Panc1 (cell line): ENCODE data around the gene APOBEC2. TPM values are rescaled to one million over a fixed set of nuclear protein-coding genes. Genes with fewer than 3 reads are reported as not detected.
"Not testable (repeated sequence)": the region's sequence is repeated elsewhere in the genome, so short reads cannot be mapped to it uniquely, and the experiment has no call there.

Source experiments
- ATAC-seq: fragments of 200-7000 bp; cut with Tn5 transposase; 2 replicates; pipeline ENCODE4 v1.9.1; 2020; ENCODE audit warnings: mild to moderate bottlenecking, moderate library complexity
- Bru-seq: library from RNA; stranded (reverse); fragments of 400-500 nt; gene quantifications from one replicate; lab custom pipeline; 2021; lab: Mats Ljungman, UMichigan
- BruChase-seq, 2 experiments: library from RNA; stranded (reverse); fragments of 400-500 nt; gene quantifications; one replicate each; lab custom pipeline; 2021; lab: Mats Ljungman, UMichigan
- BruUV-seq: library from RNA; stranded (reverse); fragments of 400-500 nt; replicated peaks from 2 replicates; lab custom pipeline; 2021; lab: Mats Ljungman, UMichigan
- CTCF ChIA-PET: fragments of 300-600 bp; sonication (Branson Sonifier 250); formaldehyde crosslinking; loops from one replicate; lab custom pipeline; 2022; ENCODE audit warnings: antibody characterized with exemption; lab: Charles Lee
- POLR2A ChIA-PET: fragments of 300-600 bp; sonication (Branson Sonifier 250); formaldehyde crosslinking; loops from one replicate; lab custom pipeline; 2022; ENCODE audit warnings: antibody characterized with exemption; lab: Charles Lee
- DNase-seq: peaks from one replicate; pipeline ENCODE4 v3.0.0-alpha.2; 2010; ENCODE audit warnings: low read depth, low spot score
- H3K27ac ChIP-seq: 2 replicates; pipeline ENCODE4 v1.5.1; 2011; ENCODE audit warnings: mild to moderate bottlenecking, low read length, inconsistent platforms
- H3K27me3 ChIP-seq: fragments of 200-500 bp; sonication (Bioruptor generic); 2 replicates; pipeline ENCODE4 v1.6.0; 2014; ENCODE audit warnings: low read length, inconsistent platforms; ENCODE audit not compliant: control insufficient read depth, insufficient read depth
- H3K36me3 ChIP-seq: fragments of 200-500 bp; sonication (Bioruptor generic); 2 replicates; pipeline ENCODE4 v1.5.1; 2014; ENCODE audit warnings: inconsistent platforms, mild to moderate bottlenecking, low read length, moderate library complexity; ENCODE audit not compliant: control insufficient read depth, insufficient read depth
- H3K4me1 ChIP-seq: 2 replicates; pipeline ENCODE4 v1.5.1; 2011; ENCODE audit warnings: inconsistent platforms, mild to moderate bottlenecking, low read length, moderate library complexity; ENCODE audit not compliant: control insufficient read depth, insufficient read depth
- H3K4me3 ChIP-seq, 2 experiments: 2 replicates each; pipeline ENCODE4 v1.5.1; 2011 to 2012; ENCODE audit warnings: low read depth in 2 of 2, low read length in 2 of 2, mild to moderate bottlenecking in 2 of 2, inconsistent platforms in 1 of 2, moderate library complexity in 1 of 2
- H3K9me3 ChIP-seq: fragments of 200-500 bp; sonication (Bioruptor generic); 2 replicates; pipeline ENCODE4 v1.5.1; 2014; ENCODE audit warnings: low read depth, mild to moderate bottlenecking, inconsistent platforms, low read length, moderate library complexity; ENCODE audit not compliant: control insufficient read depth, insufficient read depth
- POLR2AphosphoS5 ChIP-seq: IDR thresholded peaks from 2 replicates; pipeline ENCODE4 v1.6.1; 2012; ENCODE audit warnings: mild to moderate bottlenecking, low read depth, low read length, moderate library complexity
- SIN3A ChIP-seq: IDR thresholded peaks from 2 replicates; pipeline ENCODE4 v1.6.1; 2012; ENCODE audit warnings: low read depth, mild to moderate bottlenecking, low read length, moderate library complexity, borderline replicate concordance; ENCODE audit not compliant: insufficient read depth
- TCF7L2 ChIP-seq: IDR thresholded peaks from 2 replicates; pipeline ENCODE4 v1.6.1; 2011; ENCODE audit warnings: mild to moderate bottlenecking, low read depth, low read length, inconsistent platforms
- in situ Hi-C: cut with HindIII; loops from 2 replicates; pipeline ENCODE4 v1.10.0; 2016; ENCODE audit warnings: low sequenced_read_pairs, low pct_unique_long_range_greater_than_20kb
- intact Hi-C: fragments of 100-400 bp; cut with micrococcal nuclease; formaldehyde crosslinking; loops from one replicate; pipeline ENCODE4 v1.10.0; 2022; ENCODE audit not compliant: unreplicated experiment
- long read RNA-seq: library from polyadenylated mRNA; unstranded; transcript quantifications from one replicate; pipeline ENCODE4 v2.0.0, GENCODE V29; 2021; ENCODE audit not compliant: unreplicated experiment
- polyA plus RNA-seq: library from polyadenylated mRNA; unstranded; fragments of >200 nt; gene quantifications from one replicate; pipeline ENCODE4 v1.2.1, GENCODE V29; 2012; ENCODE audit warnings: missing spikeins; ENCODE audit not compliant: insufficient read length
- total RNA-seq: library from RNA; stranded (reverse); gene quantifications from one replicate; pipeline ENCODE4 v1.2.1, GENCODE V29; 2021; ENCODE audit not compliant: unreplicated experiment
- TF ChIP-seq, protein P1 (sequence below): fragments of 450-650 bp; IDR thresholded peaks from 2 replicates; pipeline ENCODE4 v1.5.1; 2017; ENCODE audit warnings: mild to moderate bottlenecking
- TF ChIP-seq, protein P2 (sequence below), 2 experiments: IDR thresholded peaks; 2 replicates each; pipeline ENCODE4 v1.6.1; 2011 to 2012; ENCODE audit warnings: low read depth in 2 of 2, control low read depth in 1 of 2, low read length in 1 of 2, mild to moderate bottlenecking in 1 of 2, moderate library complexity in 1 of 2; ENCODE audit not compliant: insufficient read depth in 1 of 2

Gene APOBEC2
- not detected for total RNA-seq
- not detected for polyA plus RNA-seq
- not detected for Bru-seq, nascent RNA
- BruChase-seq, experiment 1, labeled RNA remaining after a 2-hour chase, result not detected
- not detected for BruChase-seq, experiment 2, labeled RNA remaining after a 6-hour chase
- long read RNA-seq, partial matches to known transcripts, result 0 of 1 reads
- long read RNA-seq, other reads (novel, unspliced or antisense), result 1 of 1 reads

DNA sequence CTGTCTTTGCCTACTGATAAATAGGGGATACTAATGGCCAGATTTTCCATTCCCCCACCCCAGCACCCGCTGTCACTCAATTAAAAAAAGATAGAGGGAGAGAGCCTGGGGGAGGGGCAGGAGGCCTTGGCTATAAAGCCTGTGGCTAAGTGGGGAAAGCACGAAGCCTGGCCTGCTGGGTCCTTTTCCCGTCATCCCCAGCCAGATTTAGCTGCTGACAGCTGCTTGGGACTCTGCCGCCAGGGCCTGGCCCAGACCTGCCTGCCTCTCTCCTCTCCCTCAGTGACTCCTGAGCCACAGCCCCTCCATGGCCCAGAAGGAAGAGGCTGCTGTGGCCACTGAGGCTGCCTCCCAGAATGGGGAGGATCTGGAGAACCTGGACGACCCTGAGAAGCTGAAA, at the start of gene APOBEC2:
APOBEC2 (plus strand) TSS at position 162 of the 400 bp plus-strand sequence; CDS start at position 308, 146 bp downstream.
- ChIA-PET CTCF (no interaction called here), POLR2A (no interaction called here)
- Histone ChIP-seq H3K4me1 (no peaks in the 10 kb centered on the region), H3K27me3 (no peaks in the 10 kb centered on the region), H3K4me3 (no peak within 1 kb of the TSS), H3K9me3 (no peaks in the 10 kb centered on the region), H3K36me3 (no peaks in the 10 kb centered on the region), H3K27ac (no peak within 1 kb of the TSS)
- TF ChIP-seq POLR2AphosphoS5 (no peak), SIN3A (no peak), TCF7L2 (no peak)
- TF ChIP-seq, protein P1, sequence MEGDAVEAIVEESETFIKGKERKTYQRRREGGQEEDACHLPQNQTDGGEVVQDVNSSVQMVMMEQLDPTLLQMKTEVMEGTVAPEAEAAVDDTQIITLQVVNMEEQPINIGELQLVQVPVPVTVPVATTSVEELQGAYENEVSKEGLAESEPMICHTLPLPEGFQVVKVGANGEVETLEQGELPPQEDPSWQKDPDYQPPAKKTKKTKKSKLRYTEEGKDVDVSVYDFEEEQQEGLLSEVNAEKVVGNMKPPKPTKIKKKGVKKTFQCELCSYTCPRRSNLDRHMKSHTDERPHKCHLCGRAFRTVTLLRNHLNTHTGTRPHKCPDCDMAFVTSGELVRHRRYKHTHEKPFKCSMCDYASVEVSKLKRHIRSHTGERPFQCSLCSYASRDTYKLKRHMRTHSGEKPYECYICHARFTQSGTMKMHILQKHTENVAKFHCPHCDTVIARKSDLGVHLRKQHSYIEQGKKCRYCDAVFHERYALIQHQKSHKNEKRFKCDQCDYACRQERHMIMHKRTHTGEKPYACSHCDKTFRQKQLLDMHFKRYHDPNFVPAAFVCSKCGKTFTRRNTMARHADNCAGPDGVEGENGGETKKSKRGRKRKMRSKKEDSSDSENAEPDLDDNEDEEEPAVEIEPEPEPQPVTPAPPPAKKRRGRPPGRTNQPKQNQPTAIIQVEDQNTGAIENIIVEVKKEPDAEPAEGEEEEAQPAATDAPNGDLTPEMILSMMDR, result no peak
- TF ChIP-seq, protein P2, sequence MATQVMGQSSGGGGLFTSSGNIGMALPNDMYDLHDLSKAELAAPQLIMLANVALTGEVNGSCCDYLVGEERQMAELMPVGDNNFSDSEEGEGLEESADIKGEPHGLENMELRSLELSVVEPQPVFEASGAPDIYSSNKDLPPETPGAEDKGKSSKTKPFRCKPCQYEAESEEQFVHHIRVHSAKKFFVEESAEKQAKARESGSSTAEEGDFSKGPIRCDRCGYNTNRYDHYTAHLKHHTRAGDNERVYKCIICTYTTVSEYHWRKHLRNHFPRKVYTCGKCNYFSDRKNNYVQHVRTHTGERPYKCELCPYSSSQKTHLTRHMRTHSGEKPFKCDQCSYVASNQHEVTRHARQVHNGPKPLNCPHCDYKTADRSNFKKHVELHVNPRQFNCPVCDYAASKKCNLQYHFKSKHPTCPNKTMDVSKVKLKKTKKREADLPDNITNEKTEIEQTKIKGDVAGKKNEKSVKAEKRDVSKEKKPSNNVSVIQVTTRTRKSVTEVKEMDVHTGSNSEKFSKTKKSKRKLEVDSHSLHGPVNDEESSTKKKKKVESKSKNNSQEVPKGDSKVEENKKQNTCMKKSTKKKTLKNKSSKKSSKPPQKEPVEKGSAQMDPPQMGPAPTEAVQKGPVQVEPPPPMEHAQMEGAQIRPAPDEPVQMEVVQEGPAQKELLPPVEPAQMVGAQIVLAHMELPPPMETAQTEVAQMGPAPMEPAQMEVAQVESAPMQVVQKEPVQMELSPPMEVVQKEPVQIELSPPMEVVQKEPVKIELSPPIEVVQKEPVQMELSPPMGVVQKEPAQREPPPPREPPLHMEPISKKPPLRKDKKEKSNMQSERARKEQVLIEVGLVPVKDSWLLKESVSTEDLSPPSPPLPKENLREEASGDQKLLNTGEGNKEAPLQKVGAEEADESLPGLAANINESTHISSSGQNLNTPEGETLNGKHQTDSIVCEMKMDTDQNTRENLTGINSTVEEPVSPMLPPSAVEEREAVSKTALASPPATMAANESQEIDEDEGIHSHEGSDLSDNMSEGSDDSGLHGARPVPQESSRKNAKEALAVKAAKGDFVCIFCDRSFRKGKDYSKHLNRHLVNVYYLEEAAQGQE (IDR thresholded peaks at IDR 0.05; ENCODE audit: insufficient read depth in 1 of 2, low read depth in 2 of 2, low read length in 1 of 2), result no peak
- in situ Hi-C loops, result no loop called here
- DNase-seq, result no peak
- intact Hi-C loops, result no loop called here
- BruUV-seq, result no TSS peak
- no peak for ATAC-seq

DNA sequence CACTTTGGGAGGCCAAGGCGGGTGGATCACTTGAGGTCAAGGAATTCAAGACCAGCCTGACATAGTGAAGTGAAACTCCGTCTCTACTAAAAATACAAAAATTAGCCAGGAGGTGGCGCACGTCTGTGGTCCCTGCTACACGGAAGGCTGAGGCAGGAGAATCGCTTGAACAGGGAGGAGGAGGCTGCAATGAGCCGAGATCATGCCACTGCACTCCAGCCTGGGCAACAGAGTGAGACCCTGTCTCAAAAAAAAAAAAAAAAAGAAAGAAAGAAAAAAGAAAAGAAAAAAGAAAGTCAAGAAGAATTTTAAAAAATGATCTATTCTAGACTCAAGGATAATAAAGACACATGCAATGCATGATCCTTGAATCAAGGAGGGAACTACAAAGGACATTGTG, 46.8 kb upstream of the APOBEC2 start:
- BruUV-seq, CTCF ChIA-PET: not testable (repeated sequence)
- TF ChIP-seq, protein P1, result peak; percentile 88

DNA sequence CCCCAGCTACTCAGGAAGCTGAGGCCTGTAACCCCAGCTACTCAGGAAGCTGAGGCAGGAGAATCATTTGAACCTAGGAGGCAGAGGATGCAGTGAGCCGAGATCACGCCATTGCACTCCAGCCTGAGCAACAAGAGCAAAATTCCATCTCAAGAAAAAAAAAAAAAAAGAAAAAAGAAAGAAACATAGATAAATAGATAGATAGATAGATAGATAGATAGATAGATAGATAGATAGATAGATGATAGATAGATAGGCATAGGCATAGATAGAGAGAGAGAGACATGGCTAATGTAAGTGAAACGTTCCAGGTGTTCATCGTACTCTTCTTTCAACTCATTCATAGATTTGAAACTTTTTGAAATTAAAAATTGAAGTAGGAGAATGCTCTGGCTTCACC, 46.0 kb upstream of the APOBEC2 start:
- CTCF ChIA-PET, BruUV-seq, ATAC-seq, in situ Hi-C loops, H3K9me3 ChIP-seq, H3K27me3 ChIP-seq, H3K36me3 ChIP-seq, POLR2A ChIA-PET, H3K4me3 ChIP-seq, H3K4me1 ChIP-seq, DNase-seq: not testable (repeated sequence)
- H3K27ac ChIP-seq, result peak overlapping the region; percentile 98; the same call in 1 of the 2 replicates
- intact Hi-C loops, result loop anchor here (5.0 kb wide), 1 partner anchor 100 kb away; no protein-coding TSS in a partner anchor

More for the DNA sequence above, 46.8 kb upstream of the APOBEC2 start:
- H3K27ac ChIP-seq, result peak overlapping the region; percentile 98; the same call in 1 of the 2 replicates
- in situ Hi-C loops, H3K27me3 ChIP-seq, POLR2A ChIA-PET, H3K4me3 ChIP-seq, H3K36me3 ChIP-seq, H3K9me3 ChIP-seq, H3K4me1 ChIP-seq: not testable (repeated sequence)
- intact Hi-C loops, result loop anchor here (5.0 kb wide), 1 partner anchor 99 kb away; no protein-coding TSS in a partner anchor
- ATAC-seq (peak; percentile 90), DNase-seq (peak; percentile 13)
